ENCODE measurements around the gene STAB1.

STAB1 gene

GRCh38 chr3:52473026-52473425 is 22.1 kb upstream of the STAB1 start:
- Mint-ChIP-seq H3K27ac (no peak overlapping the region), H3K4me3 (no peak overlapping the region), H3K9me3 (no peaks in the 10 kb centered on the region), H3K36me3 (peaks cover 21% of the 10 kb centered on the region), H3K27me3 (no peaks in the 10 kb centered on the region), H3K4me1 (no peaks in the 10 kb centered on the region)
- DNase-seq (ENCODE audit: low spot score in 2 of 2), result no peak
- no peak for ATAC-seq (ENCODE audit: low read depth)

DNA sequence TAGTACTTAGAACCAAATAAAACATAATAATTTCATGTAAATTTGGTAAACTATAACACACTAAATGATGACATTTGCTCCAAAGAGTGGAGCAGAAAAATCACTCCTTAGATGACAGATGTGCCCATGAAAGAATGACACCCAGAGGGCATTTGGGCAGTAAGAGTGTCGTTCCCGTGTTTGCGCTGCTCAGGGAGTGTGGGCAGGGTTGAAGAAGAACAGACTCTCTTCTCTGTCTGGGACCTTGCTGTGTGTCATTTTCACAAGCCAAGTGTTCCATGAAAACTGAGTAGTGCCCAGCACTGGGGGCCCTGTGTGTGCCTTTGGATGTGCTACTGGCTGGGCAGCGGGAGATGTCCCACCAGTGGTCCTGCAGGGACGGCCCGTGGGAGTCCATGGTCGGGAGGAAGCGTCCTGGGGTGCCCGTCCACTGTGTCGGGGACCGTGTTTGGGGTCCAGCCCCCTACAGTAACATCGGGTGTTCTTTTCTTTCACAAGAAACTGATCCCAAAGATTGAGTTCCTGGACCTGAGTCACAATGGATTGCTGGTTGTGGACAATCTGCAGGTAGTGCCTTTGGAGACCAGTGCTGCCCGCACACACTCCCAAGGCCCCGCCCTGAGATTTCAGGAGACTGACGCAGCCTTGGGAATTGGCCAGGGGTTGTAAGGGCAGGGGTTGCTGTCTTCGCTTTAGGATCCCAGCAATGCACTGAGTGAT is 17.9 kb upstream of the STAB1 start:
- H3K4me3 Mint-ChIP-seq, result no peak overlapping the region
- no peaks in the 10 kb centered on the region for H3K4me1 Mint-ChIP-seq
- H3K27me3 Mint-ChIP-seq, result no peaks in the 10 kb centered on the region
- no peaks in the 10 kb centered on the region for H3K9me3 Mint-ChIP-seq
- no peak for ATAC-seq (ENCODE audit: low read depth)
- no peak overlapping the region for H3K27ac Mint-ChIP-seq
- H3K36me3 Mint-ChIP-seq, result peaks cover 33% of the 10 kb centered on the region
- no peak for DNase-seq (ENCODE audit: low spot score in 2 of 2)

DNA sequence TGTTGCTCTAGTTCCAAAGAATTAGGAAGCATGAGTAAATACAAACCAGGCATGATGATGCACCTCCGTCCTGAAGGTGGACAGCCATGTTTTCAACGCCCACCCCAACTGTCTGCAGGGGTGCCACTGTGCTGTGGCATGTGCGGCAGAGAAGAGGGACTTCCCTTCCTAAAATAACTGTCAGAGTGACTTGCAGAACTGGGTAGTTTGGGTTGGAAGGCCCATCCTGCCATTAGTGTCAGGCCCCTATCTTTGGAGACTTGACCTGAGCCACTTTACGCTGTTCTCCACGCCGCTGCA is 17.4 kb upstream of the STAB1 start:
- no peak overlapping the region for H3K4me3 Mint-ChIP-seq
- H3K36me3 Mint-ChIP-seq, result peaks cover 34% of the 10 kb centered on the region
- no peaks in the 10 kb centered on the region for H3K4me1 Mint-ChIP-seq
- H3K27me3 Mint-ChIP-seq, result no peaks in the 10 kb centered on the region
- no peaks in the 10 kb centered on the region for H3K9me3 Mint-ChIP-seq
- no peak overlapping the region for H3K27ac Mint-ChIP-seq
- DNase-seq (ENCODE audit: low spot score in 2 of 2), result no peak
- no peak for ATAC-seq (ENCODE audit: low read depth)

GRCh38 chr3:52479037-52479876 is 15.9 kb upstream of the STAB1 start:
- Mint-ChIP-seq H3K4me1 (no peaks in the 10 kb centered on the region), H3K4me3 (no peak overlapping the region), H3K9me3 (no peaks in the 10 kb centered on the region), H3K27ac (no peak overlapping the region), H3K27me3 (no peaks in the 10 kb centered on the region), H3K36me3 (peaks cover 31% of the 10 kb centered on the region)
- DNase-seq (ENCODE audit: low spot score in 2 of 2) (no peak), ATAC-seq (ENCODE audit: low read depth) (no peak)

DNA sequence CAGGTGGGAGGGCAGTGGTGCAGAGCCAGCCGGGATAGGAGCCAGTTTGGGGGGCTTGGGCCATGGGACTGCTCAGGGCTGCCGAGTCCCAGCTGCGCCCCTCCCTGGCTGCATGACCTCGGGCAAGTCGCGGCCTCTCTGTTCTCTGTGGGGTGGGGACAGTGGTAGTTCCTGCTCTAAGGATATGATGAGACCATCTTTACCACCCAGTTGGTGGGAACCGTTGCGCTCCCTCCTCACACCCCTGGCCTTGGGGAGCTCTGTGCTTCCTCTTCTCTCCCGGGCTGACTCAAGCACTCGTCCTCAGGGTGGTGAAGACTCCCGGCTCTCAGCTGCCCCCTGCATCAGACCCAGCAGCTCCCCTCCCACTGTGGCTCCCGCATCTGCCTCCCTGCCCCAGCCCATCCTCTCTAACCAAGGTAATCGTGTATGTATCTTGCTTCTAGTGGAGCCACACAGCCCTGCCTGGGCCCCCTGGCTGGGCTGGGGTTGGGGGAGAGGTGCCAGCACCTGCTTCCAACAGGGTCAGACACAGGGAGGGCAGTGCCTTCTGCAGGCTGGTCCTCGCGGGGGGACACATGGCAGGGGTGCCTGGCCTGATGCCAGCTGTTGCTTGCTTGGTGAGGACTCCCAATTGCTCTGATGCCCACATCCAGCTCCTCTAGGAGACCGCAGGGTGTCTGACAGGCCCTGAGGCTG is 15.1 kb upstream of the STAB1 start:
- peaks cover 31% of the 10 kb centered on the region for H3K36me3 Mint-ChIP-seq
- ATAC-seq (ENCODE audit: low read depth), result no peak
- no peak overlapping the region for H3K4me3 Mint-ChIP-seq
- no peaks in the 10 kb centered on the region for H3K9me3 Mint-ChIP-seq
- H3K27ac Mint-ChIP-seq, result no peak overlapping the region
- no peaks in the 10 kb centered on the region for H3K27me3 Mint-ChIP-seq
- H3K4me1 Mint-ChIP-seq, result no peaks in the 10 kb centered on the region
- no peak for DNase-seq (ENCODE audit: low spot score in 2 of 2)

DNA sequence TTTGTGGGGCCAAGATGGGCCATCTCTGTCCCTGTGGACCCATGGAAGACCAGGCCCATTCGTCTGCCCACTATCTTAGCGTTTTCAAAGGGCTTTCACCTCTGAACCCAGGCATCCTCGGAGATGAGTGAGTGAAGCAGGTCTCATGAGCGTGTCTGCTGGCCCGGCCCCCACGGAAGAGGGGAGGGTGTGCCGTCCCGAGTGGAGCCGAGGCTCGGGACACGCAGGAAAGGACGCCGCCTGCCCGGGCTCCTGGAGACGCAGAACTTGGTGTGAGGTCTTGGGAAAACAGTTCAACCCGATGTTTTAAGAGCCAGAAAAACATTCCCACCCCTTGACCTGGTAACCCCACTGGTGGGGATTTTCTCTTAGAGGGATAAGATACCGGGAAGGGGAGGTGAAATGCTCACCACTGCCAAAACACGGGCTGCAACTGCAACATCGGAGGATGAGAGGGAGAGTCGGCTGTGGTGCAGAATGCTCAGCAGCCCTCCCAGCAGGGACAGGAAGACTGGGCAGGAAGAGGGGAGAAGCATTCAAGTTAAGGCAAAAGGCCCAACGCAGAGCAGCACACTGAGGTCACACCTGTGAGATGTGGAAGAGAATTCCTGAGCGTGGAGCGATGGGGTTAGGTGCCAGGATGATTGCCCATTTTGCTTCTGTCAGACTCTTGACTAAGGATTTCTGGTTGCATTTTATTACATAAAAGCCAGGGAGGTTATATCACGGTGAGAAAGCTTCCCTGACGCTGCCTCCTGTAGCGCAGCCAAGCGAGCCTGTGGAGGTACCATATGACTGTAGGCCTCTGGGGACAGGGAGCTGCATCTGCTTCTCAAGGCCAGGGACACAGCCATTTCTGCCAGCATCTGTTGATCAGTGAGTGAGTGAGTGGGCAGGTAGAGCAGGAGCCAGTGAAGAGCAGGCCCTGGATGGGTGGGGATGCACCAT is 14.1 kb upstream of the STAB1 start:
- Mint-ChIP-seq H3K27ac (peak overlapping the region; percentile 55), H3K36me3 (peaks cover 29% of the 10 kb centered on the region), H3K4me3 (no peak overlapping the region), H3K4me1 (no peaks in the 10 kb centered on the region), H3K9me3 (no peaks in the 10 kb centered on the region), H3K27me3 (no peaks in the 10 kb centered on the region)
- ATAC-seq (ENCODE audit: low read depth) (no peak), DNase-seq (ENCODE audit: low spot score in 2 of 2) (no peak)

- H3K9me3 Mint-ChIP-seq, result no peaks in the 10 kb centered on the region
- no peak overlapping the region for H3K4me3 Mint-ChIP-seq
- peaks cover 30% of the 10 kb centered on the region for H3K36me3 Mint-ChIP-seq
- no peaks in the 10 kb centered on the region for H3K4me1 Mint-ChIP-seq
- no peak for ATAC-seq (ENCODE audit: low read depth)
- no peak for DNase-seq (ENCODE audit: low spot score in 2 of 2)
- peak overlapping the region; percentile 32 for H3K27ac Mint-ChIP-seq
- no peaks in the 10 kb centered on the region for H3K27me3 Mint-ChIP-seq
These were observed 13.2 kb upstream of the STAB1 start for GRCh38 chr3:52481819-52482521.

DNA sequence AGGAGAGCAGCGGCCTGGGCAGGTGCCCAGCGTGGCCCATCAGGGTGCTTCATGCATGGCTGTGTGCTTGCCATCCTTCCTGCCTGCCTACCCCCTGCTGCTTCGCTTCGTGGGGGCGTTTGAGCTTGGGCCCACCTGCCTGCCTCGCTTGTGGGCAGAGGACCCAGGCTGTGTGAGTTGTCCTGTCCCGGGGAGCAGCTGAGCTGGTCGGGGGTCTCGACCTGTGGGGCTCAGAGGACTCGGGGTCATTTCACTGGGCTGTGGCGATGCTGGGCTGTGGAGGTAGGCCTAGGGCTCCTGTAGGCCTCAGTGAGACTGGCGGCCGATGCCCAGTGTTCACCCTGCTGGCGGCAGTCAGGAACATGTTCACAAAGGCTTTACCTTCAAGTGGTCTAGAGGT is 12.1 kb upstream of the STAB1 start:
- Mint-ChIP-seq H3K36me3 (peaks cover 34% of the 10 kb centered on the region), H3K27me3 (no peaks in the 10 kb centered on the region), H3K27ac (no peak overlapping the region), H3K4me1 (no peaks in the 10 kb centered on the region), H3K4me3 (no peak overlapping the region), H3K9me3 (no peaks in the 10 kb centered on the region)
- DNase-seq (ENCODE audit: low spot score in 2 of 2) (no peak), ATAC-seq (ENCODE audit: low read depth) (no peak)

DNA sequence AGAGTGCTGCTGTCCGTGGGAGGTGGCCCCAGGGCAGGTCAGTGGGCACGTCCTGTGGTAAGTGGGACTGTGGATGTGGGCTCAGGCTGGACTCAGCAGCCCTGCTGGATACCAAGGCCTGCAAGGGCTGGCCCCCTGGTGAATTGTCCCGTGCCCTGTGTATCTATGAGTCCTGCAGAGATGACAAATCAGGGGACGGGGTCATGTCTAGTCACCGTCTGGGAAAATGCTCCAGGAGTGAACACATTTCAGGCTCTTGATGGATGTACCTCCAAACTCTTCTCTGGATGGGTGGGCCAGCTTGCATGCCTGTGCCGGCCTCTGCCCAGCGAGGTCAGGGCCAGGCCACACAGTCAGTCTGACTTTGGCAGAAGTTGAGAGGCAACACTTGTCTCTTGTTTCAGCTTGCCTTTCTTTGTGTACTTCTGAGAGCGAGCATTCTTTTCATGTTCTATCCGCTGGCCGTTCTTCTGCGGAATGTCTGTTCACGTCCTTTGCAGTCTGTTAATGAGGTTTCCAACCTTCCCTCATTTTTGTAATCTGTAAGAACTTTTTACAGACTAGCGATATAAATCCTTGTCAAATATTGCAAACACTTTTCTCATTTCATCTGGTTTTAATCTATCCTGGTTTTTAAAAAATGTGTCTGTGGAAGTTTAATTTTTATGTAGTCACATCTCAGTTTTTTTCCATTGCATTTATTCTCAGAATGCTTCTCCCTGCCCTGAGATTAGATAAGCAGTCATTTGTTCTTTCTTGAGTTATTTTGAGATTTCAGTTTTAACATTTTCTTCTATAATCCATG is 11.4 kb upstream of the STAB1 start:
- H3K4me1 Mint-ChIP-seq, result no peaks in the 10 kb centered on the region
- H3K27me3 Mint-ChIP-seq, result no peaks in the 10 kb centered on the region
- peaks cover 32% of the 10 kb centered on the region for H3K36me3 Mint-ChIP-seq
- no peaks in the 10 kb centered on the region for H3K9me3 Mint-ChIP-seq
- H3K27ac Mint-ChIP-seq, result no peak overlapping the region
- no peak for ATAC-seq (ENCODE audit: low read depth)
- no peak overlapping the region for H3K4me3 Mint-ChIP-seq
- DNase-seq (ENCODE audit: low spot score in 2 of 2), result no peak

DNA sequence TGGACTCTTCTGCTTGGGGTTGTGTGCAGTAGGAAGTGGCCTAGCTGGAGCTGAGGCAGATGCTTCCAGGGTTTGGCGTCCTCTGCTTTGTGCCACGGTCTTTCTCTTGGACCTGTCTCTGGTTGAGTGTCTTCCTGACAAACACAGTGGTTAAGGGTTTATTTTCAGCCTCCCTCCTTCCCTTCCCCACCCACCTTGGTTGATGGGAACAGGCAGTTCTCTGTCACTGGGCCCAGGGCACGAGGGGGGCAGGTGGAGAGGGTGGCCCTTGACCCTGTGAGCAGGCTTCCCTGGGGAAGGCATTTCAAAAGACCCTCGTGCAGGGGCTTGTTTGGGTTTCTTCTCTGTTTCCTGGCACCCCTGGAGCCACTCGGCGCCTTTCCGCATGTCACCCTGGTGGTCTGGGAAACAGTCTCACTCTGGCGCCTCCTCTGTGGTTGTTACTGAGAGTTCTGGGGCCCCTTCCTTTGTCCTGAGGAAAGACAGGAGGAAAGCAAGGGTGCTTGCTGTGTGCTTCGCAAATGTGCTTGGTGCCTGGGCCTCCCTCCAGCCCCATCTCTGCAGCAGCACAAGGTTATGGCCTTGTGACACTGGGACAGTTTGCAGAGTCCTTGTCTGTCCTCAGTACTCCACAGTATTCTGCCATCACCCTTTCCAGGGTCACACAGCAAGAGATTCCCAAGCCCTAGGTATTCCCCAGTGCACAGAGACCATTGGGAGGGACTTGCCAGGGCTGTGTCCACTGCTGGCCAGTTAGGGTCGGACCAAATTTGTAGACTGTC is 10.3 kb upstream of the STAB1 start:
- no peak overlapping the region for H3K4me3 Mint-ChIP-seq
- H3K4me1 Mint-ChIP-seq, result no peaks in the 10 kb centered on the region
- ATAC-seq (ENCODE audit: low read depth), result no peak
- peaks cover 24% of the 10 kb centered on the region for H3K36me3 Mint-ChIP-seq
- no peaks in the 10 kb centered on the region for H3K27me3 Mint-ChIP-seq
- no peaks in the 10 kb centered on the region for H3K9me3 Mint-ChIP-seq
- DNase-seq (ENCODE audit: low spot score in 2 of 2), result no peak
- H3K27ac Mint-ChIP-seq, result no peak overlapping the region

GRCh38 chr3:52487050-52487787 is 7.9 kb upstream of the STAB1 start:
- Mint-ChIP-seq H3K36me3 (peaks cover 17% of the 10 kb centered on the region), H3K4me3 (no peak overlapping the region), H3K27me3 (no peaks in the 10 kb centered on the region), H3K9me3 (no peaks in the 10 kb centered on the region), H3K27ac (no peak overlapping the region), H3K4me1 (no peaks in the 10 kb centered on the region)
- ATAC-seq (ENCODE audit: low read depth) (no peak), DNase-seq (ENCODE audit: low spot score in 2 of 2) (no peak)

Data from memory B cell (primary cell).